Activated CD4-positive, CD25-positive, alpha-beta regulatory T cell (primary cell): ENCODE measurements around the gene PROKR1.
"Not testable (repeated sequence)": the region's sequence is repeated elsewhere in the genome, so short reads cannot be mapped to it uniquely, and the experiment has no call there.

Experiments used
- DNase-seq, 4 experiments: peaks; one replicate each; lab custom pipeline; 2025; lab: John Stamatoyannopoulos, UW

Gene PROKR1

GRCh38 chr2:68643011-68643873 is at the start of gene PROKR1:
TSS of gene PROKR1 (plus strand) at chr2:68643579. CDS start at chr2:68645822, 2,243 bp downstream.
- DNase-seq: no peak

- DNase-seq: no peak
Observed at GRCh38 chr2:68594041-68594440, 49.3 kb upstream of the PROKR1 start.

- peak; percentile 9 to 34 (median 11) for DNase-seq
Observed at GRCh38 chr2:68594674-68595492, 48.5 kb upstream of the PROKR1 start.

GRCh38 chr2:68595493-68595785 is 47.9 kb upstream of the PROKR1 start:
- DNase-seq: not testable (repeated sequence)

- not testable (repeated sequence) for DNase-seq
Observed at GRCh38 chr2:68600495-68600894, 42.9 kb upstream of the PROKR1 start.

- no peak for DNase-seq
Observed at GRCh38 chr2:68603059-68603458, 40.3 kb upstream of the PROKR1 start.

GRCh38 chr2:68604077-68604476 is 39.3 kb upstream of the PROKR1 start:
- DNase-seq: no peak

GRCh38 chr2:68605939-68606338 is 37.4 kb upstream of the PROKR1 start:
- no peak for DNase-seq

GRCh38 chr2:68606759-68607158 is 36.6 kb upstream of the PROKR1 start:
- no peak for DNase-seq

- DNase-seq: no peak
Observed at GRCh38 chr2:68607837-68608236, 35.5 kb upstream of the PROKR1 start.

GRCh38 chr2:68612765-68613519 is 30.4 kb upstream of the PROKR1 start:
- DNase-seq: no peak

- no peak for DNase-seq
Observed at GRCh38 chr2:68620772-68621171, 22.6 kb upstream of the PROKR1 start.

GRCh38 chr2:68623820-68624219 is 19.6 kb upstream of the PROKR1 start:
- DNase-seq: no peak

- no peak for DNase-seq
Observed at GRCh38 chr2:68627615-68628014, 15.8 kb upstream of the PROKR1 start.

GRCh38 chr2:68632021-68632420 is 11.4 kb upstream of the PROKR1 start:
- DNase-seq: no peak

- no peak for DNase-seq
Observed at GRCh38 chr2:68637047-68637446, 6.3 kb upstream of the PROKR1 start.

- DNase-seq: no peak
Observed at GRCh38 chr2:68643874-68644485, 601 bp downstream of the PROKR1 start.

GRCh38 chr2:68645523-68645922 is 2.1 kb downstream of the PROKR1 start:
- DNase-seq: no peak

GRCh38 chr2:68646303-68646702 is 2.9 kb downstream of the PROKR1 start:
- DNase-seq: no peak

GRCh38 chr2:68650645-68651044 is 7.3 kb downstream of the PROKR1 start:
- no peak for DNase-seq

- no peak for DNase-seq
Observed at GRCh38 chr2:68653034-68653433, 9.7 kb downstream of the PROKR1 start.

- DNase-seq: no peak
Observed at GRCh38 chr2:68653538-68653982, 10.2 kb downstream of the PROKR1 start.
